HUES6 (cell line): ENCODE data around the gene ZC3H14.

Source experiments
- H3K27ac ChIP-seq: 2 replicates; pipeline ENCODE4 v1.7.0; 2013; ENCODE audit warnings: low read depth, mild to moderate bottlenecking, low read length, inconsistent platforms
- H3K27me3 ChIP-seq: 2 replicates; pipeline ENCODE4 v1.6.1; 2013; ENCODE audit warnings: low read length; ENCODE audit not compliant: control insufficient read depth, insufficient read depth
- H3K36me3 ChIP-seq: 2 replicates; pipeline ENCODE4 v1.6.1; 2013; ENCODE audit warnings: low read length; ENCODE audit not compliant: control insufficient read depth, insufficient read depth
- H3K4me1 ChIP-seq: 2 replicates; pipeline ENCODE4 v1.6.1; 2013; ENCODE audit warnings: low read length; ENCODE audit not compliant: control insufficient read depth, insufficient read depth
- H3K4me3 ChIP-seq: 2 replicates; pipeline ENCODE4 v1.5.1; 2013; ENCODE audit warnings: low read depth, low read length
- H3K9ac ChIP-seq: one replicate; pipeline ENCODE4 v1.6.1; 2013; ENCODE audit warnings: mild to moderate bottlenecking, low read length
- H3K9me3 ChIP-seq: 2 replicates; pipeline ENCODE4 v1.6.1; 2013; ENCODE audit warnings: low read depth, low read length; ENCODE audit not compliant: control insufficient read depth, insufficient read depth

ZC3H14 gene

DNA sequence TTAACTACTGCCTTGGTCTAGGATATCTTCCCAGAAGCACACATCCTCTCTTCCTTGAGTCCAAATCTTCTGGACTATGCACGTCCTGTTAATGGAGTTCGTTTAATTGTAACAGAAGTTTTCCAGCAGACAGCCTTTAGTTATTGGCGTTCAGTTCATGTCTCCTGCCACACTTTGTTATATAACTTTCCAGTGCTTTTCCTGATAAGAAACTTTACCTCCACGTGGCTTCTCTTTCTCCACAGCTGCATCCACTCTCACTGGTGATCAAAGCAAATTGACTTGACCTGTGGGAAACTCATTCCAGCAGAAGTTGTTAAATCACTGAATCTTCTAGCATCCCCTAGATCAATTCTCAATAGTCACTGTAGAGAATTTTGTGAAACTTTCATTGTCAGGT lies 27.0 kb upstream of the ZC3H14 start:
- Histone ChIP-seq H3K36me3 (peaks cover 13% of the 10 kb centered on the region), H3K9ac (peak overlapping the region; percentile 30), H3K4me1 (no peaks in the 10 kb centered on the region; the same call in 1 of the 2 replicates), H3K9me3 (no peaks in the 10 kb centered on the region), H3K27me3 (no peaks in the 10 kb centered on the region), H3K27ac (no peak overlapping the region), H3K4me3 (no peak overlapping the region)

DNA sequence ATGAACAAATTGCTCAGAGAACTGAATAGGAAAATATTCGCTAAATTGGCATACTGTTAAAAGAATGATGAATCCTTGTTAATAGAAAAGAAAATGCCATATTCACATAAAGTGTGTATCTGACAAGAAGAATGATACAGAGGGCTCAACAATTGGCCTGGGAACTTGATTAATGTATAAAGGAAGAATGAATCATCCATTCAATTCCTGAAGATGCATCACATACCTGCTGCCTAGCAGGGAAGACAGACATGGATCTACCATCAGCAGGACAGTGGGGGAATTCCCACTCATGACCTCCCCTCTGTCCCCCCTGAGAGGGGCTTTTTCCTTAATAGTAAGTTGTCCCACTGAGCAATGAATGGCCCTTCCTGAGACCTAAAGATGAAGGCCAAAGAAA lies 21.5 kb upstream of the ZC3H14 start:
- Histone ChIP-seq H3K4me1 (no peaks in the 10 kb centered on the region), H3K27ac (no peak overlapping the region), H3K4me3 (no peak overlapping the region), H3K36me3 (peaks cover 7% of the 10 kb centered on the region; the same call in 1 of the 2 replicates), H3K27me3 (no peaks in the 10 kb centered on the region), H3K9ac (no peak overlapping the region), H3K9me3 (no peaks in the 10 kb centered on the region)

DNA sequence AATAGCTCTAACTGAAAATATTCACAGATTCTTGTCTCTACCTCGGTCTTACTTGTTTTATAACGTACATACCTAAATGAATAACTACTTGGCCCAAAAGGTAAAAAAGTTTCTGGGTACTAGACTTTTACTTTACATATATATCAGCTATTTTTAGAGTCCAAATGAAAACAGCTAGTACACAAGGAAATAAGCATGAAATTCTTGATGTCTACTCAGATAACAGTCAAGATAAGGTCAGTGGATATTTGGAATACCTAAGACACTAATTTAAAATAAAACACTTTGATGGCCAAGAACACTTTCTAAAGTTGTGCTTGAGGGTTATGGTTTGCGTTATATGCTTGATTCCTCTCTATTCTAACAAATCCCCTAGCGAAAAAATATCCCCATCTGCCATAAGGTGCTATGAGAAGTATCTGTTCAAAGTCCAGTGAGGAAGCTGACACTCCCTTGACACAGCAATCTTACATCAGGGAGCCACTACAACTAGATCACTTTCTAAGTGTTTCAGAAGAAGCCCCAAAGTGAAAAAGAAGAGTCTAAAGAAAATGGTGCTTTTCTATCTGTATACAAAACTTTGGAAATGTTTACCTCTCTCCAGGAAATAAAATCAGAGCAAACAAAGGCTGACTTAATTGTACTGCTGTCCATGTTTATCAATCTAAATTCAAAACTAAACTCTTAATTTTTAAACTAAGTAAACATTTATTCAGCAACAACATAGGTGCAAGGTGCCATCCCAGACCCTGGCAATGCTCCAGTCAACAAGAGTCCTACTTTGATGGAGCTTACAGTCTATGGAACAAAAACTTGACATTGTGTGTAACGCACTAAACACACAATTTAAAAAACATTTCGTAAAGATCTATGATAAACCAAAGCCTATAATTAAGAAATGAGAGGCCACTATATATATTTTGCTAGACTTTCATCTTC lies 19.7 kb upstream of the ZC3H14 start:
- no peaks in the 10 kb centered on the region for H3K27me3 ChIP-seq
- H3K9ac ChIP-seq, result no peak overlapping the region
- H3K4me3 ChIP-seq, result no peak overlapping the region
- H3K27ac ChIP-seq, result no peak overlapping the region
- H3K9me3 ChIP-seq, result no peaks in the 10 kb centered on the region
- H3K4me1 ChIP-seq, result no peaks in the 10 kb centered on the region
- peaks cover 21% of the 10 kb centered on the region for H3K36me3 ChIP-seq

DNA sequence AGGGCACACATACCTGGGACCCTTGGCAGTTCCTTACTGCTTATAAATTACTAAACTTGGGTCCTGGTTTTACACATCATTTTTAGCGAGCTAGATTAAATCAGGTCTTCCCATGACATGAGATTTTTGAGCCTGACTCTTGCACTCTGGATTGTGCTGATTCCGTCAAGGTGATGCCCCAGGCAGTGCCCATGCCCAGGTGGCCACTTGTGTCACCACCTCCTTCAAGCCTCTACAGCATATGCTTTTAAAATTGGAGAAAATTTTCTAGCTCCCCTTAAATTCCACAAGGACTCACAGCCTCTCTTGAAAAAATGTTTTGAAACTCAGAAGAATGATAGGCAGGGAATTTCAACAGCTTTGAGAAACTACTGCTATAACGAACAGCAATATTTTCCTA lies 17.6 kb upstream of the ZC3H14 start:
- Histone ChIP-seq H3K4me3 (no peak overlapping the region), H3K27me3 (no peaks in the 10 kb centered on the region), H3K4me1 (no peaks in the 10 kb centered on the region), H3K36me3 (peaks cover 32% of the 10 kb centered on the region), H3K9me3 (no peaks in the 10 kb centered on the region), H3K9ac (no peak overlapping the region), H3K27ac (no peak overlapping the region)

DNA sequence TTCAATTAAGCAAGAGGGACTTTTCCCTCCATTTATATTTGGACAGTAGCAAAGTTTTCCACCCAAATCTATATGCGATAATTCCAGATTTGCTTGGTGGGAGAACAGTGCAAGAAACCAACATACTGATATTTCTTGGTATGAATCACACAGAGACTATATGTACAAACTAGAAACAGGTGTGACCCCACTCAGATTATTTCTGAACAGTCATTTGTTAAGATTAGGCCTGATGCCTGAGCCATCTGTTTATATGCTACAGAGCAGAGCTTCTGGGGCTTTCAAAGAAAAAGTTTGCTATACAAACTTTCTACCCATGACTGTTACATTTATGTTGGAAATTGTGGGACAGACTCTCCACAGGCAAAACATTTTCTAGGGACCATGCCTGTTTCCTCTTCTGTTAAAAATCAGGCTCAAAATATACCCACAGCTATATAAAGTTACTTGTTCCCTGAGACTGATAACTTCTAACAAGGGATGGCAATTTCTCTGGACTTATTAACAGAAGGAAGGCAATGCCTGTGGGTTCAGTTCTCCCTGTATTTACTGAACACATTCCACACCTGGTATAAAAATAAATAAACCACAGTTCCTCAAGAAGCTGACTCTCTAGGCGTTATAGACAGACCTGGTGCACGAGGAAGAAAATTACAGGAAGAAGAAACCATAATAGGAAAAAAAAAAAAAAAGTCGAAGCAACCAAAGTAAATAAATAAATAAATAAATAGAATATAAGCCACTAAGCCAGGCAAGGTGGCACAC lies 16.0 kb upstream of the ZC3H14 start:
- H3K9me3 ChIP-seq, result no peaks in the 10 kb centered on the region
- H3K9ac ChIP-seq, result no peak overlapping the region
- no peaks in the 10 kb centered on the region for H3K4me1 ChIP-seq
- H3K36me3 ChIP-seq, result peaks cover 32% of the 10 kb centered on the region
- no peaks in the 10 kb centered on the region for H3K27me3 ChIP-seq
- H3K4me3 ChIP-seq, result no peak overlapping the region
- no peak overlapping the region for H3K27ac ChIP-seq

DNA sequence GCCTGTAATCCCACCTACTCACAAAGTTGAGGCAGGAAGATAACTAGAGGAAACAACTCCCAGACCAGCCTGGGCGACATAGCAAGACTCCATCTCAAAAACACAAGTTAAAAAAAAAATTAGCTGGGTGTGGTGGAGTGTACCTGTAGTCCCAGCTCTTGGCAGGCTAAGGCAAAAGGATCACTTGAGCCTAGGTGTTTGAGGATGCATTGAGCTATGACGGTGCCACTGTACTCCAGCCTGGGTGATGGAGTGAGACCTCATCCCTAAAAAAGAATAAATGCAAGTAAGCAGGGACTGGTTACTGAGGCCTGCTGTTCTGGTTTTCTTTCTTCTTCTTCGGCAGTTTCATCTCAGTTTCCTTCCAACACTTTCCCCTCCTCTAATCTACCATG lies 15.5 kb upstream of the ZC3H14 start:
- H3K4me1 ChIP-seq, result no peaks in the 10 kb centered on the region; the same call in 1 of the 2 replicates
- H3K27me3 ChIP-seq, result no peaks in the 10 kb centered on the region; the same call in 1 of the 2 replicates
- no peak overlapping the region for H3K9ac ChIP-seq
- no peaks in the 10 kb centered on the region for H3K9me3 ChIP-seq
- peaks cover 32% of the 10 kb centered on the region for H3K36me3 ChIP-seq
- H3K27ac ChIP-seq, result no peak overlapping the region
- no peak overlapping the region for H3K4me3 ChIP-seq

DNA sequence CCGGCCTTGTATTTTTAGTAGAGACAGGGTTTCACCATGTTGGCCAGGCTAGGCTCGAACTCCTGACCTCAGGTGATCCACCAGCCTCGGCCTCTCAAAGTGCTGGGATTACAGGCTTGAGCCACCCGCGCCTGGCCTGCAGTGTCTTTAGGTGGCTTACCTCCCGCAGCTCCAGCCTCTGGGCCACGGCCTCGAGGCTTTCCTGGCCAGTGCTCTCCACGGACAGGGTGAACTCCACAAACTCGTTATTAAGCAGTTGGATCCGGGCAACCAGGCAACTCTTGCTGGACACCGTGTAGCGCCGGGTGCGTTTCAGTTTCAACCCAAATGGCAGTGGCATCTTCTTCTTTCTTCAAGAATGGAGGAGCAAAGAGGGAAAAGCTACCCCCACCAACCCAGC lies 12.8 kb upstream of the ZC3H14 start:
- no peaks in the 10 kb centered on the region for H3K9me3 ChIP-seq
- H3K36me3 ChIP-seq, result peaks cover 29% of the 10 kb centered on the region
- no peak overlapping the region for H3K9ac ChIP-seq
- H3K4me1 ChIP-seq, result peaks cover 5% of the 10 kb centered on the region
- H3K4me3 ChIP-seq, result no peak overlapping the region
- H3K27me3 ChIP-seq, result no peaks in the 10 kb centered on the region; the same call in 1 of the 2 replicates
- H3K27ac ChIP-seq, result no peak overlapping the region

DNA sequence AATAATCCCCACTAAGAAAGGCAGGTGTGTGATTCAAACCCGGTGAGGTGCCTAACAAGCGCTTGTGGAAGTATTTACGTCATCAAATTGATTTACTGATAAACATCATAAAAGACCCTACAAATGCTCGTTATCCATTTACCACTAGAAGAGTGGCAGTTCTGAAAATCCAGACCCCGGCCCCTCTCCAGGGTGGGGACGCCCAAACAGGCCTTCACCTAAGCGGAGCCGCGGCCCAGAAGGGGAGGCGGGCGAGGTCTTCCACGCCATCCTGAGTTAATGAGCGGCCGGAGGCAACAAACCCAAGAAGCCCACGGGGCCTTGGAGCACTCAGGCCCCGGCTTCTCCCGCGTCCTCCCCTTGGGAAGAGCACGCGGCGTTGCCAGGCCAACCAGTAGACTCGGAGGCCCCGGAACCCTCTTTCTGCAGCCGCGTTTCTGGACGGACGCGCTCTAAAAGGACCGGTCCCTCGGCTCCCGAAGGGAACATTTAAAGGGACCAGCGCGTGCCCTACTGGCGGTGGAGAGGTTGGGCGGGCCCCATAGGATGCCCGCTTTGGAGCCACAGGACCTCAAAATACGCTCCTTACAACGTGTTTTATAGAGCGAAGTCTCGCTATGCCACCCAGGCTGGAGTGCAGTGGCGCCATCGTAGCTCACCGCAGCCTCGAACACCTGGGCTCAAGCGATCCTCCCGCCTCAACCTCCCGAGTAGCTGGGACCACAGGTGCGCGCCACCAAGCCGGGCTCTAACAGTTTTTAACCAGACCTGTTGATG lies 11.6 kb upstream of the ZC3H14 start:
- Histone ChIP-seq H3K27ac (peak overlapping the region; percentile 31; the same call in 1 of the 2 replicates), H3K36me3 (peaks cover 24% of the 10 kb centered on the region), H3K27me3 (no peaks in the 10 kb centered on the region; the same call in 1 of the 2 replicates), H3K4me3 (peak overlapping the region; percentile 89), H3K9ac (peak overlapping the region; percentile 65), H3K4me1 (peaks cover 13% of the 10 kb centered on the region), H3K9me3 (no peaks in the 10 kb centered on the region)

DNA sequence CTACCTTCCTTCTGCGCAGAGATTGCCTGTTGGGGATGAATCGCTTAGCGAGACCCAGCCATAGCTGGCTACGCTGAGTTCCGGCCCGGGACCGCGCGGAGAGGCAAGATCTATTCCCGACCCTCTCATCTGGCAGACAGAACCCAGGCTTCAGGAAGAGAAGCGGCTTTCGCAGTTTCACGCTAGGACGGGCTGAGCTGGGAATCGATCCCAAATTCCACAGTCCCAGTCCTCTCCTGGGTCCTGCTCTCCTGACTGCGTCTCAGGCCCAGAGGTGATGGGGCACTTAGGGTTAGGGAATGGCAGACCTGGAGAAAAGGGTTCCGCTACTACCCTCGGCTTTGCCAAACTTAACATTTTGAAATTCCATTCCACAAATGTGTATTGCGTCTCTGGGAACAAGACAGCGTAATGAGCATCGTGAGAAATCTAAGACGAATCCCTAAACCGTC lies 10.8 kb upstream of the ZC3H14 start:
- Histone ChIP-seq H3K4me3 (peak overlapping the region; percentile 89), H3K4me1 (peaks cover 16% of the 10 kb centered on the region), H3K9ac (peak overlapping the region; percentile 65), H3K9me3 (no peaks in the 10 kb centered on the region), H3K27ac (no peak overlapping the region), H3K36me3 (peaks cover 20% of the 10 kb centered on the region), H3K27me3 (no peaks in the 10 kb centered on the region; the same call in 1 of the 2 replicates)

DNA sequence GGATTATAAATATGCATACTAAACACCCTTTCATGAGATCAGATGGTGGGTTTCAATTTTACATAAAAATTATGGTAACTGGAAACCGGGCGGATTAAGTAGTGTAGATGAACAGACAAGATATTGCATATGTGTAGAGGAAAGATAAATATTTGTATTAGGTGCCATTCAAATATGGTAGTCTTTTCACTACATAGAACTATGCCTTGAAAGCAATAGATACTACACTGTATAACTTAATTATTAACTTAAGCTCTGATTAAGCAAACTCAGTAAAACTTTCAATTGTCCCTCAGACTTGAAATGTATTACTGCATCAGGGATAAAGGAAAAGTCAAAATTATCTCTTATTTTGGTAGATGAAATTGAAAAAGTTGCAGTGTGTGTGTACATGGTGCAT lies 10.0 kb upstream of the ZC3H14 start:
- Histone ChIP-seq H3K9me3 (no peaks in the 10 kb centered on the region), H3K27ac (no peak overlapping the region), H3K4me1 (peaks cover 16% of the 10 kb centered on the region), H3K36me3 (peaks cover 13% of the 10 kb centered on the region), H3K9ac (no peak overlapping the region), H3K4me3 (no peak overlapping the region; the same call in 1 of the 2 replicates), H3K27me3 (no peaks in the 10 kb centered on the region; the same call in 1 of the 2 replicates)
